BE2C (cell line): ENCODE measurements around the gene ZNF316.
"Not testable (repeated sequence)": the region's sequence is repeated elsewhere in the genome, so short reads cannot be mapped to it uniquely, and the experiment has no call there.

ENCODE experiments used
- DNase-seq: peaks from one replicate; pipeline ENCODE4 v3.0.0-alpha.2; 2020
- H3K27me3 ChIP-seq: fragments of 250-450 bp; sonication (Bioruptor Pico); 2 replicates; pipeline ENCODE4 v1.5.1; 2020; ENCODE audit warnings: mild to moderate bottlenecking
- H3K36me3 ChIP-seq: fragments of 250-450 bp; sonication (Bioruptor Pico); 2 replicates; pipeline ENCODE4 v1.5.1; 2020; ENCODE audit warnings: mild to moderate bottlenecking
- H3K4me1 ChIP-seq: fragments of 250-450 bp; sonication (Bioruptor Pico); 2 replicates; pipeline ENCODE4 v1.5.1; 2020
- H3K4me3 ChIP-seq: 2 replicates; pipeline ENCODE4 v1.5.1; 2011; ENCODE audit warnings: low read depth, low read length
- H3K9me3 ChIP-seq: fragments of 250-450 bp; sonication (Bioruptor Pico); 2 replicates; pipeline ENCODE4 v1.5.1; 2020
- CTCF ChIP-seq: IDR thresholded peaks from 2 replicates; pipeline ENCODE4 v1.5.1; 2012; ENCODE audit warnings: mild to moderate bottlenecking, low read depth, low read length

Gene ZNF316

GRCh38 chr7:6624246-6624611 is 12.9 kb upstream of the ZNF316 start:
- Histone ChIP-seq H3K4me1 (no peaks in the 10 kb centered on the region), H3K4me3 (no peak overlapping the region), H3K27me3 (no peaks in the 10 kb centered on the region), H3K36me3 (no peaks in the 10 kb centered on the region), H3K9me3 (no peaks in the 10 kb centered on the region)
- no peak for TF ChIP-seq CTCF
- DNase-seq, result no peak

- no peak overlapping the region for H3K4me3 ChIP-seq
- H3K9me3 ChIP-seq, result no peaks in the 10 kb centered on the region
- H3K27me3 ChIP-seq, result no peaks in the 10 kb centered on the region
- DNase-seq, result no peak
- no peaks in the 10 kb centered on the region for H3K4me1 ChIP-seq
- no peak for TF ChIP-seq CTCF
- H3K36me3 ChIP-seq, result no peaks in the 10 kb centered on the region
Measured at GRCh38 chr7:6628045-6628444, 9.1 kb upstream of the ZNF316 start.

- Histone ChIP-seq H3K27me3 (no peaks in the 10 kb centered on the region), H3K4me3 (no peak overlapping the region)
- no peak for DNase-seq
Measured at GRCh38 chr7:6630007-6630849, 6.9 kb upstream of the ZNF316 start.

GRCh38 chr7:6631605-6632004 is 5.5 kb upstream of the ZNF316 start:
- Histone ChIP-seq H3K27me3 (no peaks in the 10 kb centered on the region), H3K9me3 (no peaks in the 10 kb centered on the region), H3K4me1 (no peaks in the 10 kb centered on the region), H3K4me3 (no peak overlapping the region), H3K36me3 (no peaks in the 10 kb centered on the region)
- no peak for TF ChIP-seq CTCF
- no peak for DNase-seq

More at GRCh38 chr7:6630007-6630849, 6.9 kb upstream of the ZNF316 start:
- TF ChIP-seq CTCF, result no peak
- Histone ChIP-seq H3K9me3 (no peaks in the 10 kb centered on the region), H3K36me3 (no peaks in the 10 kb centered on the region), H3K4me1 (no peaks in the 10 kb centered on the region)

- DNase-seq, result no peak
- no peak for TF ChIP-seq CTCF
- Histone ChIP-seq H3K4me1 (no peaks in the 10 kb centered on the region), H3K4me3 (no peak overlapping the region), H3K27me3 (no peaks in the 10 kb centered on the region), H3K9me3 (no peaks in the 10 kb centered on the region), H3K36me3 (peaks cover 2% of the 10 kb centered on the region; the same call in 1 of the 2 replicates)
Measured at GRCh38 chr7:6634021-6634420, 3.1 kb upstream of the ZNF316 start.

- not testable (repeated sequence) for H3K4me3 ChIP-seq, H3K4me1 ChIP-seq, DNase-seq, H3K9me3 ChIP-seq, H3K27me3 ChIP-seq
- H3K36me3 ChIP-seq, result peaks cover 11% of the 10 kb centered on the region
Measured at GRCh38 chr7:6634971-6635370, 2.1 kb upstream of the ZNF316 start.
